Measurements from ENCODE around the gene VPS4A.
A peak's percentile ranks its signal among the peaks of the same experiment; 100 is the strongest.
"Not testable (repeated sequence)": the region's sequence is repeated elsewhere in the genome, so short reads cannot be mapped to it uniquely, and the experiment has no call there.

The VPS4A gene

GRCh38 chr16:69345923-69346322 is 34.8 kb downstream of the VPS4A start:
- ChIA-PET CTCF (no interaction called here), POLR2A (no interaction called here)
- DNase-seq (ENCODE audit: extremely low spot score): no peak
- no peak for TF ChIP-seq ZNF384 (IDR thresholded peaks at IDR 0.05)
- TF ChIP-seq CTBP1 (IDR thresholded peaks at IDR 0.05; ENCODE audit: borderline replicate concordance): no peak
- TF ChIP-seq NFRKB (IDR thresholded peaks at IDR 0.05): no peak
- no peak for TF ChIP-seq FOXA1 (IDR thresholded peaks at IDR 0.05)
- TF ChIP-seq ELF4 (IDR thresholded peaks at IDR 0.05): 0 out of 2 replicates have a peak, but pooled peaks have one; percentile 9
- TF ChIP-seq PKNOX1 (IDR thresholded peaks at IDR 0.05): no peak
- TF ChIP-seq BHLHE40 (IDR thresholded peaks at IDR 0.05; ENCODE audit: borderline replicate concordance): no peak

- POLR2A ChIA-PET: interaction anchor here (1.5 kb wide), 1 partner anchor 38 kb away, joined by 3 read pairs; no protein-coding TSS in a partner anchor
- TF ChIP-seq SP1 (IDR thresholded peaks at IDR 0.05) (no peak), BHLHE40 (IDR thresholded peaks at IDR 0.05; ENCODE audit: borderline replicate concordance) (no peak), L3MBTL2 (conservative IDR thresholded peaks at IDR 0.05) (no peak), PKNOX1 (IDR thresholded peaks at IDR 0.05) (no peak), FOXA1 (IDR thresholded peaks at IDR 0.05) (no peak), CTBP1 (IDR thresholded peaks at IDR 0.05; ENCODE audit: borderline replicate concordance) (no peak), SUZ12 (IDR thresholded peaks at IDR 0.05) (no peak), ARNT (IDR thresholded peaks at IDR 0.05) (no peak), FOXM1 (IDR thresholded peaks at IDR 0.05; ENCODE audit: borderline replicate concordance) (no peak), NFRKB (IDR thresholded peaks at IDR 0.05) (no peak), ZNF384 (IDR thresholded peaks at IDR 0.05) (no peak), TARDBP (IDR thresholded peaks at IDR 0.05) (no peak), FOXK2 (IDR thresholded peaks at IDR 0.05) (no peak), LEF1 (IDR thresholded peaks at IDR 0.05; ENCODE audit: borderline replicate concordance) (no peak), ELF4 (IDR thresholded peaks at IDR 0.05) (no peak), HDGF (IDR thresholded peaks at IDR 0.05; ENCODE audit: borderline replicate concordance) (no peak)
- CTCF ChIA-PET: no interaction called here
- DNase-seq (ENCODE audit: extremely low spot score): no peak
These were observed 35.5 kb downstream of the VPS4A start for GRCh38 chr16:69346683-69347082.

GRCh38 chr16:69348222-69348621 is 37.1 kb downstream of the VPS4A start:
- DNase-seq (ENCODE audit: extremely low spot score): no peak
- no peak for TF ChIP-seq CTBP1 (IDR thresholded peaks at IDR 0.05; ENCODE audit: borderline replicate concordance)
- no peak for TF ChIP-seq FOXM1 (IDR thresholded peaks at IDR 0.05; ENCODE audit: borderline replicate concordance)
- POLR2A ChIA-PET: interaction anchor here (1.0 kb wide), 1 partner anchor 18 kb away, joined by 3 read pairs; the partner anchor contains the start of gene PDF
- CTCF ChIA-PET: no interaction called here

- no peak for TF ChIP-seq CTBP1 (IDR thresholded peaks at IDR 0.05; ENCODE audit: borderline replicate concordance)
- no peak for TF ChIP-seq HDGF (IDR thresholded peaks at IDR 0.05; ENCODE audit: borderline replicate concordance)
- ChIA-PET CTCF (no interaction called here), POLR2A (no interaction called here)
- DNase-seq (ENCODE audit: extremely low spot score): no peak
These were observed 38.4 kb downstream of the VPS4A start for GRCh38 chr16:69349536-69349935.

- DNase-seq (ENCODE audit: extremely low spot score): no peak
- POLR2A ChIA-PET: interaction anchor here (1.4 kb wide), 1 partner anchor 10 kb away, joined by 4 read pairs; no protein-coding TSS in a partner anchor
- CTCF ChIA-PET: no interaction called here
- TF ChIP-seq L3MBTL2 (conservative IDR thresholded peaks at IDR 0.05): no peak
- no peak for TF ChIP-seq FOXM1 (IDR thresholded peaks at IDR 0.05; ENCODE audit: borderline replicate concordance)
- no peak for TF ChIP-seq ZNF384 (IDR thresholded peaks at IDR 0.05)
- TF ChIP-seq BHLHE40 (IDR thresholded peaks at IDR 0.05; ENCODE audit: borderline replicate concordance): no peak
- TF ChIP-seq ARNT (IDR thresholded peaks at IDR 0.05): no peak
- no peak for TF ChIP-seq HDGF (IDR thresholded peaks at IDR 0.05; ENCODE audit: borderline replicate concordance)
- TF ChIP-seq PKNOX1 (IDR thresholded peaks at IDR 0.05): no peak
- TF ChIP-seq FOXK2 (IDR thresholded peaks at IDR 0.05): no peak
- no peak for TF ChIP-seq SUZ12 (IDR thresholded peaks at IDR 0.05)
- no peak for TF ChIP-seq TARDBP (IDR thresholded peaks at IDR 0.05)
- TF ChIP-seq NFRKB (IDR thresholded peaks at IDR 0.05): no peak
- no peak for TF ChIP-seq ELF4 (IDR thresholded peaks at IDR 0.05)
- no peak for TF ChIP-seq LEF1 (IDR thresholded peaks at IDR 0.05; ENCODE audit: borderline replicate concordance)
- no peak for TF ChIP-seq FOXA1 (IDR thresholded peaks at IDR 0.05)
- TF ChIP-seq CTBP1 (IDR thresholded peaks at IDR 0.05; ENCODE audit: borderline replicate concordance): no peak
- no peak for TF ChIP-seq SP1 (IDR thresholded peaks at IDR 0.05)
These were observed 39.5 kb downstream of the VPS4A start for GRCh38 chr16:69350536-69351133.

- ChIA-PET POLR2A (interaction anchor here (1.4 kb wide), 1 partner anchor 11 kb away, joined by 4 read pairs; no protein-coding TSS in a partner anchor), CTCF (no interaction called here)
- TF ChIP-seq BHLHE40 (IDR thresholded peaks at IDR 0.05; ENCODE audit: borderline replicate concordance) (no peak), FOXA1 (IDR thresholded peaks at IDR 0.05) (no peak)
- DNase-seq (ENCODE audit: extremely low spot score): no peak
These were observed 40.3 kb downstream of the VPS4A start, which contains the start of gene TMED6 for GRCh38 chr16:69351309-69352027. TMED6 (minus strand) TSS chr16:69351786; CDS start chr16:69351753, 33 bp downstream.

GRCh38 chr16:69360070-69360469 is 48.9 kb downstream of the VPS4A start:
- DNase-seq (ENCODE audit: extremely low spot score); CTCF ChIA-PET; POLR2A ChIA-PET: not testable (repeated sequence)

Data from HEK293T (cell line).